GM18867 (cell line): ENCODE measurements around the gene PTGER3.

Experiments used
- ATAC-seq: cut with Tn5 transposase; IDR thresholded peaks from one replicate; pipeline ENCODE4 v1.9.1; 2021; ENCODE audit warnings: mild to moderate bottlenecking, moderate library complexity; ENCODE audit not compliant: unreplicated experiment

The PTGER3 gene

DNA sequence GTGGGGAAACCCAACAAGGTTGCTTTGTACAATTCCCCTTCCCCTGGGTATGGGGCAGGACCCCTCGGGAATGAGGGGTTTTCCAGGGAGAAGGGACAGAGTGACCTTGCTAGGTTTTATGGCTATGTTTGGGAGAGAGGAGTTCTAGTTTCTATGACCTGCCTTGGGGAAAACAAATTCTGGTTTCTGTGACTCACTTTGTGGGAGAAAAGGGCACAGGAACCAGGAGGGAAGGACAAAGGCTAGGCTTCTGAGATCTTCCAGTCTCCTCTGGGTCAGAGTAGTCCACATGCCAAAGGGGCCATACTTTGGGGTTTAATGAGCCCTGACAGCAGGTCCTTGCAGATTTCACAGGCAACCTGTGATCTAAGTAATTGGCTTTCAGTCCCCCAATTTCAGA, 5.5 kb upstream of the PTGER3 start:
- ATAC-seq, result no peak

- ATAC-seq, result peak; percentile 63
These were observed 2.5 kb upstream of the PTGER3 start for GRCh38 chr1:71049951-71050598.

DNA sequence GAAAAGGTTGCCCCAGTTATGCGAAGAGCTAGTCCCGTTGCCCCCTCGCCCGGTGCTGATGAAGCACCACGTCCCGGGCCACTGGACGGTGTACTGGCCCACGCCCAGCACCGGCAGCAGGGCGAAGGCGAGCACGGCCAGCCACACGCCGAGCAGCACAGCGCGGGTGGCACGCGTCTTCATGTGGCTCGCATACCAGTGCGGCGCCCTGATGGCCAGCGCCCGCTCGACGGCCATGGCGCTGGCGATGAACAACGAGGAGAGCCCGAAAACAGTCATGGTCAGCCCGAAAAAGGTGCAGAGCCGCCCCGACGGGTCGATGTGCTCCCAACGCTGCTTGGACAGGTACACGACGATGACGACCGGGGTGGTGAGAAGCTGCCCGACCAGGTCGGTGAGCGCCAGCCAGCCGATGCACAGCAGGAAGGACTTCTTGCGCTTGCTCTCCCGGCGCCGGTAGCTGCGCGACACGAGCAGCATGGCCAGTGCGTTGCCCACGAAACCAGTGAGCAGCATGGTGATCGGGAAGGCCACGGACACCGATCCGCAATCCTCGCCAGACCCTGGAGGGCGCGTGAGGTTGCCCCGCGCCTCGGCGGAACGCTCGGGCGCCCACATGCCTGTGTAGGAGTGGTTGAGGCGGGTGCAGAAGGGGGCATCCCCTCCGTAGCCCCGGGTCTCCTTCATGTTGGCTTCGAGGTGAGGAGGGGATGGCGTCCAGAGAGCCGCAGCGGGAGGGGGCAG, 553 bp downstream of the PTGER3 start:
- ATAC-seq, result no peak

DNA sequence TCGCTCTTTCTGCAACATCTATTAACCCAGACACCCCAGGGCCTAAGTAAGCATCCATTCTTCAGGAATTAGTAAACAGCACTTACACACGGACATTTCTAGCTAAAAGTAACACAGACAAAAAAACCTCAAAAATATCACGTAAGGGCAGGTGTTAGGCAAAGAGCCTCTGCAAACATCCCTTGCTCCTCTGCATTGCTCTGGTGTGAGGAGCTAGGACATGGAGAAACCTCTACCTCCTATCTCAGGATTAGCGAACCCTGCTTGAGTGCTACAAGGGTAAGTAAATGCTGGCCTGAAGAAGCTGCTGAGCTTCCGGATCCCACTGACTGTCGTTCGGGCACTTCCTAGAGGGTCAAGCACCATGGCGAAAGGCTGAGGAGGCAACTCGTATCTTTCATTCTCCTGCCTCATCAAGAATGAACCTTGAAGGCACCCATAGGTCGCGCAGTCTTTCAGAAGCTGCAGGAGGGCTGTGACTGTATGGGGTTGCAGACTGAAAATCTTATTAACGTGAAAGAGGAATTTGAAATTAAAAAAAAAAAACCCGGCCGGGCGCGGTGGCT, 2.1 kb downstream of the PTGER3 start:
- no peak for ATAC-seq

DNA sequence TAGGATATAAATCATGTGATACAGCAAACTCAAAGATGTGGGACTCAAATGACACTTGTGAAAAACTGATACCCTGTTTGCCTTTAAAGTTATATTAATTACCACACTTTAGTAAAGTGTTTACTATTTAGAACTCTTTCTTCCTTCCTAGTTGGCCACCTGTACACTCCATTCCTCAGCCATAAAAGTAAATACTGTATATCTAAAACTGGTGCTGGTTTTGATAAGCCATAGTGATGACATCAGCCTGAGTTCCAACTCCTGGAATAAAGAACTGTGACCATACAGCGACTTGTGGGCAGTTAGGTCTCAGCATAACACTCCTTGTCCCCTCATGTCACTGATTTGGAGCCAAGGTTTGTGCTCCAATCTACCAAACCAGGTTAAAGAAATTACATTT, 2.8 kb downstream of the PTGER3 start:
- ATAC-seq, result no peak

GRCh38 chr1:71043065-71043464, 4.6 kb downstream of the PTGER3 start:
- no peak for ATAC-seq

GRCh38 chr1:71041806-71042205, 5.8 kb downstream of the PTGER3 start:
- ATAC-seq, result no peak

DNA sequence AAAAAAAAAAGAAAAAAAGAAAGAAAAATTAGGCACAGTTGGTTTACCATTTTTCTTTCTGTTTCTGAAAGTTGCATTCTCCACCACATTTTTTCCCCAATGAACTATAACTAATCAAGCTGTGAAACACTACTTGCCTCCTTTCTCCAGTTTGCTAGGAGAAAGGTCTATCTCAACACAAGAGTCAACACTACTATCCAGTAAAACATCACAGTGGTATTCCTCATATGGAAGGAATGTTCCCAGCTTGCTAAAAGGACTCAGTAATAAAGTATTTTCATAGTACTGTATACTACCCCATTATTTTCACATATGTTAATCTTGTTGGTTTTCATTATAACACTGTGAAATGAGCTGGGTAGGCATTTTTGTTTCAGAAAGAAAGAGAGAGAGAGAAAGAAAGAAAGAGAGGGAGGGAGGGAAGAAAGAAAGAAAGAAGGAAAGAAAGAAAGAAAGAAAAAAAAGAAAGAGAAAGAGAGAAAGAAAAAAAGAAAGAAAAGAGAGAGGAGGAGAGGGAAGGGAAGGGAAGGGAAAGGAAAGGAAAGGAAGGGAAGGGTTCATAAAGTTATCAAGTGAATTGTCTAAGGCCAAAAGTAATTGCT, 7.9 kb downstream of the PTGER3 start:
- ATAC-seq, result no peak

- no peak for ATAC-seq
These were observed 8.7 kb downstream of the PTGER3 start for GRCh38 chr1:71038942-71039341.

DNA sequence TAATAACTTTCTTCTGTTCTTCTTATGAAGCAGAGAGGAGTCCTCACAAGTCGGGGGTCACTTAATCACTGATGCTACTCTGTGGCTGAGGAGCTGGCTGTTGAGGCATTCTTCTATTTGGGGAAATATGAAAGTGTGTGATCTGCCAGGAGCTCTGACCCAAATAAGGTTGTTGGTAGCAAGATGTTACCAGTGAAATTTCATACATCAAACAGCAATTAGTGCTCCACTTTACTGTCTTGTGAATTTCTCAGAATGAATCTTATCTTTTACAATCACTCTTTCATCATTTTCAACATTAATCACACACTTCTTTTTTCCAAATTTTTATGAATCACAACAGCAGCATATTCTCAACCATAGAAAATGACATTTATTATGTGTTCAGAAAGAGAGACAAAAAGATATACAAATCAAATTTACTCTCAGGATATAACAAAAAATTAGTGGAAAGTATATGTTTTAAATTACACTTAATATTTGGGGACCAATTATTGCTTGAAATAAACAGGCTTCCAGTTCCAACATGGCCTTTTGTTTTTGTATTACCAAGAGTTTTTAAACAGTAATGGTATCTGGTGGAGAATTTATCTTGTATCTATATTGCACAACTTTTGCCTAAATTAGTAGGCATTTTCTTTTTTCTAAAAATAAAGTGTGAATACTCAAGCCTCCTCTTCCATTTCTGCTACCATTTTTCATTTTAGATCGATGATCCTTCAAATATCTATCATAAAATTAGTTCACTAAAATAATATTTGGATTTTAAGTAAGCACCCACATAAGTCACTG, 9.6 kb downstream of the PTGER3 start:
- ATAC-seq, result no peak

DNA sequence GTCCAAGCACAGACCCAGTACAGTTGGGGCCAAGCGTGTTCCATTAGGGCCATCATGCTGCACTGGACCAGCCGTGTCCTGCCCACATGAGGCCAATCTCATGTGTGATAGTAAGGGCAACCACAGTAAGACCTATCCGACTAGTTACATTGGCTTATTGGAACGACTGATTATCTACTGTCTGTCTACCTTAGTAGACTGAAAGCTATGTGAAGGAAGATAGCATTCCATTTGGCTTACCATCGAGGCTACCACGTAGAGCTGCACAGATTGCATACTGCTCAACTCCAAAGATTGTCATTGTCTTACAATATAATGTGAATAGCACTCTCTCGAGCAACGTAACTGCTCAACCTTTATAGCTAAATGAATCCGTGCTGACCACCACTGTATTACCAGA, 10.6 kb downstream of the PTGER3 start:
- ATAC-seq, result no peak

DNA sequence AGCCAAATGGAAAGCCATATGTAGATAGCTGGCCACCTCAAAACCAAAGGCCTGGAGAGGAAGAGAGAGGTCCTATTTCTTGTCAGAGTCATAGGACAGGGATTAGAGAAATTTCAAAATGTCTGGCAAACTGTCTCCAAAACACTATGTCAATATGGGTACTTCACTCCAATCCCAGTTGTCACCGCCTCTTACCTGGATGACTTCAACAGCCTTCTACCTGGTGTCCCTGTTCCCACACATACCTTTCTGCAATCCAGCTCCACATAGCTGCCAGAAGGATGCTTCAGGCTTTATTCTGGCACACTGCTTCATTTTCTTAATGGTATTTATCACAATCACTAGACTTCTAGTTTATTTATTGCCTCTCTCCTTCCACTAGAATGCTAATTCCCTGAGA, 14.5 kb downstream of the PTGER3 start:
- ATAC-seq, result no peak

DNA sequence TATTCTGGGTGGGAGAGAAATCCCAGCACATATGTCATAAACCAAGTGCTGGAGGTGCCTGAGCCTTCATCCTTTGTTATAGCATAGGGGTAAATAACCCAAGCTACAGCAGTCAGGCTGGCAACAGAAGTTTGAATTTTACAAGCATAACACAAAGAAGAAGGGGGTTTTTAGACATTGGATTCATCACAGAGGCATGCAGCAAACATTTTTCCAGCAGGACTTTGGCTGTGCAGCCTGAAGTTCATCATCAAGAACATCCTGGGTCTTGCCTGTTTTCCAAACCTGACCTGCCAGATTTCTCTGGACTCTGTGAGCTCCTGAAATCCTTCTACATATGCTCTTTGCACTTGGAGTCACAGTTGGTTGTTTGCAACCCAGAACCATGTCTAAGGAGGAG, 16.2 kb downstream of the PTGER3 start:
- ATAC-seq, result no peak

DNA sequence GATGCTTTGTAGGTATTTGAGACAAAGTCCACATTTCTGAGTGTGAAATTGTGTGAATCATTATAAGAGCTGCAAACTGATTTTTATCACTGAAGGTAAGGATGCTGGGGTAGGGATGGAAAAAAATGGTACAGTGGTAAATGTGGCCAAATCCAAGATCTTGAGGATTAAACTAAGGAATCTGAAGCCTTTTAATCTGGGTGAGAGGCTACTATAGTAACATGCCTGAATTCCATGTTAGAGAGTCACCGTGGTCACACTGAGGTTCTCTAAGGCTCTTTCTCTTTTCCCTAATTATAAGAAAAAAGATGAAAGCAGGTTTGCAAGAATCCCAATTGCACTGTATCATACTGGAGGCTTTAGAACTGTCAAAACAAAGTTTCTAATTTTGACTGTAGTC, 17.6 kb downstream of the PTGER3 start:
- ATAC-seq, result no peak

DNA sequence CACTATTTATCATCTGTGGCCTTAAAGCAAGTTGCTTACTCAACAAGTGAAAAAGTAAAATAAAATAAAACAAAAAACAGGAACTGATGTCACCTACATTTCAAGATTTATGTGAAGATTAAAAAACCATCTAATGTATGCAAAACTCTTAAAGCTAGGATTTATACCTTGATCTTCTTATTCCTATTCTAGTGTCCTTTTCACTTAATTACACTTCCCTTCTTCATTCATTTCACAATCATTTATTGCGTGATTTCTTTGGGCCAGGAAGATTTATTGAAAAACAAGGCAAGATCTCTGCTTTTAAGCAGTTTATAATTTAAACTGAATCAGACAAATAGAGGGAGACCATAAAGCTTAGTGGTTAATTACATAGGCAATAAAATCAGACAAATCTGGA, 18.6 kb downstream of the PTGER3 start:
- no peak for ATAC-seq

GRCh38 chr1:71027991-71028390, 19.6 kb downstream of the PTGER3 start:
- no peak for ATAC-seq

GRCh38 chr1:71026093-71026492, 21.5 kb downstream of the PTGER3 start:
- ATAC-seq, result no peak

DNA sequence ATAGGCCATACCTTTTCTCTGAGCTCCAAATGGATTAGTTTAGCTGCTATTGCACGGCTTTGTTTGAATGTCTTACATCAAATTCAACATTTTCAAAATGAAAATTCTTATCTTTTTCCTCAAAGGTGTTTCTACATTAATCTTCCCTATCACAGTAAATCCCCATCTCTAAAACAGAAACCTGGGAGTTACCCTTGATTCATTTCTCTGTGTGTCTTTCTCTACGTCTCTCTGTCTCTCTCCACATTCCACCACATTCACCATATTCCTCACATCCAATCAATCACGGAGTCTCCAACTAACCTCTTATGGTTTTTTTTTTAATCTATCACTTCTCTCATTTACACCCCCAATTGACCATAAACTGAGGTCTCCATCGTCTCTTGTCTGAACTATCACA, 24.1 kb downstream of the PTGER3 start:
- no peak for ATAC-seq

- no peak for ATAC-seq
These were observed 28.2 kb downstream of the PTGER3 start for GRCh38 chr1:71019233-71019969.

- no peak for ATAC-seq
These were observed 28.8 kb downstream of the PTGER3 start for GRCh38 chr1:71018791-71019190.

- no peak for ATAC-seq
These were observed 31.9 kb downstream of the PTGER3 start for GRCh38 chr1:71015745-71016144.
